GM12878 (cell line): ENCODE data around the gene VPS29. TPM values are rescaled to one million over a fixed set of nuclear protein-coding genes. Genes with fewer than 3 reads are reported as not detected.

ENCODE experiments used
- ATAC-seq: fragments of 200-7000 bp; cut with Tn5 transposase; 3 replicates; pipeline ENCODE4 v1.9.1; 2020; ENCODE audit warnings: mild to moderate bottlenecking, moderate library complexity
- BruUV-seq: library from RNA; stranded (reverse); fragments of 400-500 nt; replicated peaks from 2 replicates; lab custom pipeline; 2021; lab: Mats Ljungman, UMichigan
- CTCF ChIA-PET: fragments of 300-600 bp; sonication (Branson Sonifier 250); formaldehyde crosslinking; extraction: SDS; loops from one replicate; lab custom pipeline; 2021; ENCODE audit warnings: inconsistent platforms; lab: Yijun Ruan, JAX
- POLR2A ChIA-PET: fragments of 350-600 bp; formaldehyde crosslinking; extraction: SDS; loops from one replicate; lab custom pipeline; 2021; ENCODE audit warnings: inconsistent platforms; lab: Charles Lee
- RAD21 ChIA-PET: fragments of 300-600 bp; sonication (Branson Sonifier 250); formaldehyde crosslinking; loops from one replicate; lab custom pipeline; 2023; ENCODE audit warnings: antibody characterized with exemption; ENCODE audit not compliant: unreplicated experiment; lab: Charles Lee
- SMC1A ChIA-PET: fragments of 300-600 bp; sonication (Branson Sonifier 250); formaldehyde crosslinking; loops from one replicate; lab custom pipeline; 2023; ENCODE audit not compliant: unreplicated experiment, uncharacterized antibody; lab: Charles Lee
- DNase-seq: peaks from one replicate; pipeline ENCODE4 v3.0.0-alpha.2; 2011; ENCODE audit warnings: low read depth, low spot score
- FAIRE-seq: peaks from 3 replicates; lab custom pipeline; 2011; peaks lifted over from hg19 to GRCh38; lab: Jason Lieb, UNC
- H2AFZ ChIP-seq: 2 replicates; pipeline ENCODE4 v1.6.0; 2011; ENCODE audit warnings: low read depth, low read length, control low read depth; ENCODE audit not compliant: control insufficient read depth
- H3K27ac ChIP-seq: 2 replicates; pipeline ENCODE4 v1.5.1; 2011; ENCODE audit warnings: control low read depth; ENCODE audit not compliant: control insufficient read depth, insufficient read depth
- H3K27me3 ChIP-seq, 2 experiments: replicated peaks in 1 of 2; 2 replicates each; pipeline versions ENCODE4 v1.6.0 to v1.6.1; 2011; ENCODE audit warnings: low read length in 1 of 2; ENCODE audit not compliant: control insufficient read depth in 2 of 2, insufficient read depth in 2 of 2
- H3K36me3 ChIP-seq, 2 experiments: 2 replicates each; pipeline ENCODE4 v1.5.1; 2011; ENCODE audit warnings: low read length in 1 of 2; ENCODE audit not compliant: control insufficient read depth in 2 of 2, insufficient read depth in 2 of 2
- H3K4me1 ChIP-seq: 2 replicates; pipeline ENCODE4 v1.6.1; 2011; ENCODE audit warnings: mild to moderate bottlenecking, low read length, moderate library complexity, mixed read lengths; ENCODE audit not compliant: control insufficient read depth, insufficient read depth
- H3K4me2 ChIP-seq: 2 replicates; pipeline ENCODE4 v1.6.0; 2011; ENCODE audit warnings: control low read depth; ENCODE audit not compliant: control insufficient read depth, insufficient read depth
- H3K4me3 ChIP-seq: fragments of 200-600 bp; sonication (generic); 2 replicates; pipeline ENCODE4 v1.5.1; 2016
- H3K79me2 ChIP-seq: 2 replicates; pipeline ENCODE4 v1.6.0; 2011; ENCODE audit warnings: low read length; ENCODE audit not compliant: control insufficient read depth, insufficient read depth
- H3K9ac ChIP-seq: 2 replicates; pipeline ENCODE4 v1.8.0; 2011; ENCODE audit warnings: low read length, control low read depth, mixed read lengths; ENCODE audit not compliant: control insufficient read depth, insufficient read depth
- H3K9me3 ChIP-seq: replicated peaks from 3 replicates; pipeline ENCODE4 v1.5.1; 2011; ENCODE audit warnings: mild to moderate bottlenecking, low read length; ENCODE audit not compliant: control insufficient read depth, insufficient read depth
- H4K20me1 ChIP-seq: 2 replicates; pipeline ENCODE4 v1.6.0; 2011; ENCODE audit not compliant: control insufficient read depth, insufficient read depth
- CREB1 ChIP-seq: IDR thresholded peaks from 2 replicates; pipeline ENCODE4 v1.6.1; 2012; ENCODE audit warnings: low read depth, mild to moderate bottlenecking, inconsistent platforms
- ESRRA ChIP-seq: IDR thresholded peaks from 2 replicates; pipeline ENCODE4 v1.6.1; 2012; ENCODE audit warnings: mild to moderate bottlenecking, low read length, improper control_type of control experiment
- IRF5 ChIP-seq: fragments of 450-650 bp; IDR thresholded peaks from 2 replicates; pipeline ENCODE4 v1.6.1; 2017; ENCODE audit warnings: borderline replicate concordance
- MTA2 ChIP-seq: fragments of 450-650 bp; IDR thresholded peaks from 2 replicates; pipeline ENCODE4 v1.6.1; 2016; ENCODE audit warnings: low read depth, mild to moderate bottlenecking, moderate library complexity
- MTA3 ChIP-seq: IDR thresholded peaks from 2 replicates; pipeline ENCODE4 v1.6.1; 2012; ENCODE audit warnings: low read length, inconsistent platforms, borderline replicate concordance
- NFYB ChIP-seq: IDR thresholded peaks from 2 replicates; pipeline ENCODE4 v1.6.1; 2011; ENCODE audit warnings: low read depth, mild to moderate bottlenecking, low read length, improper control_type of control experiment, moderate library complexity; ENCODE audit not compliant: insufficient read depth
- POLR2AphosphoS2 ChIP-seq: IDR thresholded peaks from 2 replicates; pipeline ENCODE4 v1.6.1; 2011; ENCODE audit warnings: low read depth, mild to moderate bottlenecking, low read length, improper control_type of control experiment, moderate library complexity
- RBBP5 ChIP-seq: fragments of 200-600 bp; sonication (generic); conservative IDR thresholded peaks from 2 replicates; pipeline ENCODE4 v1.6.1; 2016
- SREBF1 ChIP-seq: IDR thresholded peaks from 2 replicates; pipeline ENCODE4 v1.6.1; 2012; ENCODE audit warnings: mild to moderate bottlenecking, low read length
- TCF3 ChIP-seq: IDR thresholded peaks from 2 replicates; pipeline ENCODE4 v1.6.1; 2012; ENCODE audit warnings: low read depth, mild to moderate bottlenecking, low read length, borderline replicate concordance; ENCODE audit not compliant: insufficient read depth
- ZNF207 ChIP-seq: fragments of 450-650 bp; IDR thresholded peaks from 2 replicates; pipeline ENCODE4 v1.6.1; 2014; ENCODE audit warnings: antibody characterized with exemption, mild to moderate bottlenecking, borderline replicate concordance
- ZZZ3 ChIP-seq: IDR thresholded peaks from 2 replicates; pipeline ENCODE4 v1.6.1; 2011; ENCODE audit warnings: low read depth; ENCODE audit not compliant: control insufficient read depth, insufficient read length
- WGBS: methylation state at CpG from one replicate; pipeline ENCODE4 v1.1.6; 2016; ENCODE audit warnings: low lambda C conversion rate; ENCODE audit not compliant: insufficient replicate concordance, insufficient coverage; ENCODE audit errors: missing lambda C conversion rate; 5-methylcytosine and 5-hydroxymethylcytosine counted together
- in situ Hi-C: fragments of 300-500 bp; cut with MboI; formaldehyde crosslinking; loops from 9 replicates; pipeline ENCODE4 v1.14.3; 2018; ENCODE audit warnings: mixed read lengths
- intact Hi-C: fragments of 100-400 bp; cut with micrococcal nuclease; formaldehyde crosslinking; loops from one replicate; pipeline ENCODE4 v1.14.2; 2022; ENCODE audit not compliant: unreplicated experiment
- polyA plus RNA-seq, 11 experiments: library from polyadenylated mRNA; depleted of rRNA in 4 of 11; unstranded in 6 of 11; stranded (reverse) in 5 of 11; fragments of >200 nt; fragmentation: Nextera tagmentation in 4 of 11; fragmentation: Illumina TruSeq in 1 of 11; extraction: Ambion mirVana in 4 of 11; extraction: Trizol in 1 of 11; gene quantifications; 1 replicate in 1 of 11; 2 replicates in 10 of 11; pipeline versions ENCODE4 v1.2.1 to v1.2.3, GENCODE V29; 2011 to 2016; ENCODE audit warnings: inconsistent platforms in 2 of 11, missing spikeins in 2 of 11, low read depth in 1 of 11
- total RNA-seq, 4 experiments: library from RNA; depleted of rRNA in 3 of 4; stranded (reverse); fragments of >200 nt in 3 of 4; fragmentation: Illumina TruSeq in 1 of 4; extraction: Trizol in 1 of 4; gene quantifications; 2 replicates each; pipeline versions ENCODE4 v1.2.1 to v1.2.3, GENCODE V29; 2013 to 2021
- TF ChIP-seq, protein P1 (sequence below): IDR thresholded peaks from 2 replicates; pipeline ENCODE4 v1.6.1; 2011; ENCODE audit warnings: borderline replicate concordance, low read depth, mild to moderate bottlenecking, moderate library complexity, low read length; ENCODE audit not compliant: insufficient read depth, poor library complexity, severe bottlenecking

The VPS29 gene
- total and polyA plus RNA-seq, 10 of the 15 experiments (the other 5 are each of a cell fraction or from before 2014, with no cell fraction given) = 65.3 to 405 (median 206) TPM

DNA sequence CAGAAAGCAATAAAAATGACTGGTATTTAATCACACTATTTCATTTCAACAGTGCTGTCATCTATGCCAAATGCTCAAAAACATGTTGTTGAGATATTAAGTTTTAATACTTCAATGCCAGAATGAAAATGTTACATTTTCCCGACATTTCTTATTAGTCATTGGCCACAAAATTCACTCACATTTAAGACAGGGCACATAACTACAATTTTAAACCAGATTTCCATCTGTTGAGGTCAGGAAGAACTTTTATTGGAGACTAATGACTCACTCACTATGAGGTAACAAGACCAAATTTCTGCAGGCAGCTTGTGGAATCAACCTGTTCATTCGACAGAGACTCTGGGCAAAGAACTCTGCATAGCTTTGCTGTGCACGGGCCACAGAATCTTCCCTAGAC lies 44.4 kb upstream of the VPS29 start:
- H3K36me3 ChIP-seq = peaks cover 6 to 45% of the 10 kb centered on the region in 2 experiments
- TF ChIP-seq ESRRA (no peak), MTA2 (no peak), CREB1 (no peak), NFYB (no peak), IRF5 (no peak), MTA3 (no peak), RBBP5 (no peak), SREBF1 (no peak), POLR2AphosphoS2 (no peak), ZNF207 (no peak), ZZZ3 (no peak), TCF3 (no peak)
- TF ChIP-seq, protein P1, sequence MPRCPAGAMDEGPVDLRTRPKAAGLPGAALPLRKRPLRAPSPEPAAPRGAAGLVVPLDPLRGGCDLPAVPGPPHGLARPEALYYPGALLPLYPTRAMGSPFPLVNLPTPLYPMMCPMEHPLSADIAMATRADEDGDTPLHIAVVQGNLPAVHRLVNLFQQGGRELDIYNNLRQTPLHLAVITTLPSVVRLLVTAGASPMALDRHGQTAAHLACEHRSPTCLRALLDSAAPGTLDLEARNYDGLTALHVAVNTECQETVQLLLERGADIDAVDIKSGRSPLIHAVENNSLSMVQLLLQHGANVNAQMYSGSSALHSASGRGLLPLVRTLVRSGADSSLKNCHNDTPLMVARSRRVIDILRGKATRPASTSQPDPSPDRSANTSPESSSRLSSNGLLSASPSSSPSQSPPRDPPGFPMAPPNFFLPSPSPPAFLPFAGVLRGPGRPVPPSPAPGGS = no peak
- H3K4me1 ChIP-seq = peaks cover 31% of the 10 kb centered on the region
- H4K20me1 ChIP-seq = peaks cover 4% of the 10 kb centered on the region
- ATAC-seq = no peak
- ChIA-PET RAD21 (interaction anchor here (2.6 kb wide), 1 partner anchor 13 kb away, joined by 7 read pairs; no protein-coding TSS in a partner anchor), CTCF (no interaction called here), POLR2A (no interaction called here), SMC1A (no interaction called here)
- no peak overlapping the region for H3K9ac ChIP-seq
- H3K9me3 ChIP-seq = no peaks in the 10 kb centered on the region
- FAIRE-seq = no peak
- in situ Hi-C loops (no loop called here), intact Hi-C loops (loop anchor here (5.0 kb wide), 1 partner anchor 34 kb away; no protein-coding TSS in a partner anchor)
- no peaks in the 10 kb centered on the region for H3K27me3 ChIP-seq
- no peak overlapping the region for H2AFZ ChIP-seq
- H3K4me2 ChIP-seq = no peak overlapping the region
- no TSS peak for BruUV-seq
- no peak overlapping the region for H3K4me3 ChIP-seq
- DNase-seq = no peak
- peaks cover 82% of the 10 kb centered on the region for H3K79me2 ChIP-seq
- WGBS = 99% methylated on average over 3 of the region's 3 CpGs
- H3K27ac ChIP-seq = no peak overlapping the region
